Activated T-helper 1 cell treated with anti-CD3 and anti-CD28 coated beads, Interleukin-12 subunit alpha, Interleukin-12 subunit beta, Interleukin-2, Interleukin-4 antibody, amounts not matched to agents 30 ng/mL and 10 ng/mL and 1 ng/mL, durations not matched to agents 14 hours and 24 hours and 36 hours (primary cell): ENCODE measurements around the gene BIRC7. TPM values are rescaled to one million over a fixed set of nuclear protein-coding genes. Genes with fewer than 3 reads are reported as not detected.

Experiments
- DNase-seq: peaks from one replicate; pipeline ENCODE4 v3.0.0; 2021; ENCODE audit warnings: low spot score
- H3K27ac Mint-ChIP-seq: one replicate; pipeline ENCODE4 v1.8.0; 2021; ENCODE audit warnings: mild to moderate bottlenecking, mixed read lengths
- H3K27me3 Mint-ChIP-seq: one replicate; pipeline ENCODE4 v1.8.0; 2022; ENCODE audit warnings: mild to moderate bottlenecking, moderate library complexity, mixed read lengths; ENCODE audit not compliant: insufficient read depth
- H3K36me3 Mint-ChIP-seq: one replicate; pipeline ENCODE4 v1.8.0; 2021; ENCODE audit warnings: low read depth, mixed read lengths
- H3K4me1 Mint-ChIP-seq: one replicate; pipeline ENCODE4 v1.8.0; 2021; ENCODE audit warnings: low read depth, mixed read lengths
- H3K4me3 Mint-ChIP-seq: one replicate; pipeline ENCODE4 v1.8.0; 2021; ENCODE audit warnings: mild to moderate bottlenecking, moderate library complexity, mixed read lengths
- H3K9me3 Mint-ChIP-seq: one replicate; pipeline ENCODE4 v1.8.0; 2021; ENCODE audit warnings: mixed read lengths
- intact Hi-C: fragments of 100-400 bp; cut with micrococcal nuclease; formaldehyde crosslinking; loops from one replicate; pipeline ENCODE4 v1.15.1; 2024
- total RNA-seq: library from RNA; stranded (reverse); gene quantifications from 2 replicates; pipeline ENCODE4 v1.2.3, GENCODE V29; 2022

Gene BIRC7
- total RNA-seq, 1 donor from 2014 or later: not detected

- Mint-ChIP-seq H3K9me3 (no peaks in the 10 kb centered on the region), H3K27ac (no peak overlapping the region), H3K4me3 (no peak overlapping the region), H3K27me3 (no peaks in the 10 kb centered on the region), H3K36me3 (peaks cover 5% of the 10 kb centered on the region), H3K4me1 (no peaks in the 10 kb centered on the region)
- intact Hi-C loops: no loop called here
- DNase-seq: no peak
Measured at GRCh38 chr20:63281742-63282665, 46.3 kb downstream of the BIRC7 start.

GRCh38 chr20:63282946-63283345 is 47.2 kb downstream of the BIRC7 start:
- Mint-ChIP-seq H3K4me1 (no peaks in the 10 kb centered on the region), H3K27ac (no peak overlapping the region), H3K36me3 (peaks cover 5% of the 10 kb centered on the region), H3K9me3 (no peaks in the 10 kb centered on the region), H3K4me3 (no peak overlapping the region), H3K27me3 (no peaks in the 10 kb centered on the region)
- no peak for DNase-seq
- intact Hi-C loops: no loop called here

GRCh38 chr20:63283397-63284082 is 47.8 kb downstream of the BIRC7 start:
- Mint-ChIP-seq H3K27me3 (no peaks in the 10 kb centered on the region), H3K9me3 (no peaks in the 10 kb centered on the region), H3K27ac (no peak overlapping the region), H3K4me1 (no peaks in the 10 kb centered on the region), H3K36me3 (peaks cover 5% of the 10 kb centered on the region), H3K4me3 (peak overlapping the region; percentile 51)
- intact Hi-C loops: no loop called here
- no peak for DNase-seq

GRCh38 chr20:63284083-63284440 is 48.4 kb downstream of the BIRC7 start:
- Mint-ChIP-seq H3K9me3 (no peaks in the 10 kb centered on the region), H3K27me3 (no peaks in the 10 kb centered on the region), H3K36me3 (peaks cover 9% of the 10 kb centered on the region), H3K4me1 (no peaks in the 10 kb centered on the region), H3K4me3 (peak overlapping the region; percentile 51), H3K27ac (no peak overlapping the region)
- intact Hi-C loops: no loop called here
- DNase-seq: no peak

GRCh38 chr20:63284544-63284949 is 48.8 kb downstream of the BIRC7 start:
- no peak for DNase-seq
- H3K27me3 Mint-ChIP-seq: no peaks in the 10 kb centered on the region
- no peaks in the 10 kb centered on the region for H3K9me3 Mint-ChIP-seq
- no peak overlapping the region for H3K27ac Mint-ChIP-seq
- H3K4me1 Mint-ChIP-seq: no peaks in the 10 kb centered on the region
- peak overlapping the region; percentile 65 for H3K4me3 Mint-ChIP-seq
- peaks cover 6% of the 10 kb centered on the region for H3K36me3 Mint-ChIP-seq
- intact Hi-C loops: no loop called here

GRCh38 chr20:63284981-63285524 is 49.3 kb downstream of the BIRC7 start:
- no peaks in the 10 kb centered on the region for H3K27me3 Mint-ChIP-seq
- peaks cover 6% of the 10 kb centered on the region for H3K36me3 Mint-ChIP-seq
- peak overlapping the region; percentile 65 for H3K4me3 Mint-ChIP-seq
- no peak overlapping the region for H3K27ac Mint-ChIP-seq
- no peaks in the 10 kb centered on the region for H3K9me3 Mint-ChIP-seq
- DNase-seq: no peak
- intact Hi-C loops: no loop called here
- H3K4me1 Mint-ChIP-seq: no peaks in the 10 kb centered on the region

GRCh38 chr20:63285636-63286615 is 50.2 kb downstream of the BIRC7 start:
- no peak for DNase-seq
- intact Hi-C loops: no loop called here
- Mint-ChIP-seq H3K9me3 (no peaks in the 10 kb centered on the region), H3K4me1 (no peaks in the 10 kb centered on the region), H3K27ac (no peak overlapping the region), H3K27me3 (no peaks in the 10 kb centered on the region), H3K36me3 (peaks cover 6% of the 10 kb centered on the region), H3K4me3 (no peak overlapping the region)

GRCh38 chr20:63286781-63287696 is 51.3 kb downstream of the BIRC7 start:
- no peaks in the 10 kb centered on the region for H3K27me3 Mint-ChIP-seq
- H3K4me1 Mint-ChIP-seq: no peaks in the 10 kb centered on the region
- no peak for DNase-seq
- H3K36me3 Mint-ChIP-seq: peaks cover 6% of the 10 kb centered on the region
- no peaks in the 10 kb centered on the region for H3K9me3 Mint-ChIP-seq
- H3K27ac Mint-ChIP-seq: no peak overlapping the region
- intact Hi-C loops: no loop called here
- H3K4me3 Mint-ChIP-seq: no peak overlapping the region

- intact Hi-C loops: no loop called here
- H3K9me3 Mint-ChIP-seq: no peaks in the 10 kb centered on the region
- no peaks in the 10 kb centered on the region for H3K27me3 Mint-ChIP-seq
- H3K4me1 Mint-ChIP-seq: no peaks in the 10 kb centered on the region
- peaks cover 6% of the 10 kb centered on the region for H3K36me3 Mint-ChIP-seq
- no peak overlapping the region for H3K4me3 Mint-ChIP-seq
- no peak for DNase-seq
- no peak overlapping the region for H3K27ac Mint-ChIP-seq
Measured at GRCh38 chr20:63287697-63288580, 52.2 kb downstream of the BIRC7 start.

- no peak overlapping the region for H3K4me3 Mint-ChIP-seq
- H3K9me3 Mint-ChIP-seq: no peaks in the 10 kb centered on the region
- H3K27me3 Mint-ChIP-seq: no peaks in the 10 kb centered on the region
- H3K27ac Mint-ChIP-seq: no peak overlapping the region
- H3K36me3 Mint-ChIP-seq: peaks cover 6% of the 10 kb centered on the region
- DNase-seq: no peak
- no peaks in the 10 kb centered on the region for H3K4me1 Mint-ChIP-seq
- intact Hi-C loops: no loop called here
Measured at GRCh38 chr20:63288581-63289251, 53.0 kb downstream of the BIRC7 start.
